ENCODE results near the gene PKDREJ. TPM values are rescaled to one million over a fixed set of nuclear protein-coding genes. Genes with fewer than 3 reads are reported as not detected.

PKDREJ gene
- total RNA-seq, 1 experiment from 2014 or later = not detected

GRCh38 chr22:46272762-46273431 lies 9.8 kb upstream of the PKDREJ start:
- H3K27me3 ChIP-seq (ENCODE audit: insufficient read depth, low read depth) = no peaks in the 10 kb centered on the region
- no peak for DNase-seq
- CTCF ChIA-PET = no interaction called here
- peaks cover 4% of the 10 kb centered on the region; the same call in 1 of the 2 replicates for H3K79me2 ChIP-seq (ENCODE audit: low read depth)
- no peak overlapping the region for H2AFZ ChIP-seq
- no peak for TF ChIP-seq EZH2 (IDR thresholded peaks at IDR 0.05; ENCODE audit: low read depth)
- TF ChIP-seq, protein P1, sequence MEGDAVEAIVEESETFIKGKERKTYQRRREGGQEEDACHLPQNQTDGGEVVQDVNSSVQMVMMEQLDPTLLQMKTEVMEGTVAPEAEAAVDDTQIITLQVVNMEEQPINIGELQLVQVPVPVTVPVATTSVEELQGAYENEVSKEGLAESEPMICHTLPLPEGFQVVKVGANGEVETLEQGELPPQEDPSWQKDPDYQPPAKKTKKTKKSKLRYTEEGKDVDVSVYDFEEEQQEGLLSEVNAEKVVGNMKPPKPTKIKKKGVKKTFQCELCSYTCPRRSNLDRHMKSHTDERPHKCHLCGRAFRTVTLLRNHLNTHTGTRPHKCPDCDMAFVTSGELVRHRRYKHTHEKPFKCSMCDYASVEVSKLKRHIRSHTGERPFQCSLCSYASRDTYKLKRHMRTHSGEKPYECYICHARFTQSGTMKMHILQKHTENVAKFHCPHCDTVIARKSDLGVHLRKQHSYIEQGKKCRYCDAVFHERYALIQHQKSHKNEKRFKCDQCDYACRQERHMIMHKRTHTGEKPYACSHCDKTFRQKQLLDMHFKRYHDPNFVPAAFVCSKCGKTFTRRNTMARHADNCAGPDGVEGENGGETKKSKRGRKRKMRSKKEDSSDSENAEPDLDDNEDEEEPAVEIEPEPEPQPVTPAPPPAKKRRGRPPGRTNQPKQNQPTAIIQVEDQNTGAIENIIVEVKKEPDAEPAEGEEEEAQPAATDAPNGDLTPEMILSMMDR (conservative IDR thresholded peaks at IDR 0.05) = no peak
- no peaks in the 10 kb centered on the region for H3F3A ChIP-seq (ENCODE audit: insufficient read depth, low read depth)
- H4K20me1 ChIP-seq (ENCODE audit: insufficient read depth) = no peaks in the 10 kb centered on the region
- H3K9me3 ChIP-seq (ENCODE audit: insufficient read depth, low read depth) = no peaks in the 10 kb centered on the region
- no peak overlapping the region for H3K4me3 ChIP-seq
- H3K36me3 ChIP-seq (ENCODE audit: low read depth) = peaks cover 8% of the 10 kb centered on the region; the same call in 1 of the 2 replicates
- no peak overlapping the region for H3K27ac ChIP-seq
- H3K9me2 ChIP-seq (ENCODE audit: insufficient read depth) = no peaks in the 10 kb centered on the region
- intact Hi-C loops (cut with micrococcal nuclease; ENCODE audit: unreplicated experiment) = no loop called here
- 0 out of 2 replicates have a peak, but pooled peaks cover 6% of the 10 kb centered on the region for H3K4me1 ChIP-seq (replicated peaks; ENCODE audit: insufficient read depth)
- BruUV-seq (replicated peaks) = no TSS peak
- H3K4me2 ChIP-seq = no peak overlapping the region
- POLR2A ChIA-PET (ENCODE audit: unreplicated experiment) = no interaction called here

DNA sequence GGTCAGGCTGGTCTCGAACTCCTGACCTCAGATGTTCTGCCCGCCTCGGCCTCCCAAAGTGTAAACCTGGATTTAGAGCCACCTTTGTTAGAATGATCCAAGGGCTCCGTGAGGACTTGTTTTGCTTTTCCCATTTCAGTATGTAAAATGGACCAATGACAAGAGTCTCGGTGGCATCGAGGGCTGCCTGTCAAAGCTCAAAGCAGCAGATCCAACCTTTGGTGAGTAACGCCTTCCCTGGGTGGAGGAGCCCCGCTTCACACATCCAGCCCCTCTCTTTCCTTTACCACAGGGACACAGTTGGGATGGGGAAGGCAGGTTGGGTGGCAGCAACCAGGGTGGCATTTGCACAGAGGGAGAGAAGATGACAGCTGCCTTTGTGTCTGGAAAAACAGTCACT lies 9.1 kb upstream of the PKDREJ start:
- Histone ChIP-seq H3K27me3 (ENCODE audit: insufficient read depth, low read depth) (no peaks in the 10 kb centered on the region), H4K20me1 (ENCODE audit: insufficient read depth) (no peaks in the 10 kb centered on the region), H3K79me2 (ENCODE audit: low read depth) (peaks cover 4% of the 10 kb centered on the region; the same call in 1 of the 2 replicates), H3K4me3 (no peak overlapping the region), H3K27ac (no peak overlapping the region), H3K9me3 (ENCODE audit: insufficient read depth, low read depth) (no peaks in the 10 kb centered on the region), H3K4me1 (replicated peaks; ENCODE audit: insufficient read depth) (peaks cover 9% of the 10 kb centered on the region; the same call in 1 of the 2 replicates), H3K9me2 (ENCODE audit: insufficient read depth) (no peaks in the 10 kb centered on the region), H3F3A (ENCODE audit: insufficient read depth, low read depth) (no peaks in the 10 kb centered on the region), H3K36me3 (ENCODE audit: low read depth) (peaks cover 8% of the 10 kb centered on the region; the same call in 1 of the 2 replicates), H2AFZ (no peak overlapping the region), H3K4me2 (no peak overlapping the region)
- TF ChIP-seq, protein P1 (conservative IDR thresholded peaks at IDR 0.05) = no peak
- TF ChIP-seq EZH2 (IDR thresholded peaks at IDR 0.05; ENCODE audit: low read depth) = no peak
- BruUV-seq (replicated peaks) = no TSS peak
- ChIA-PET CTCF (no interaction called here), POLR2A (ENCODE audit: unreplicated experiment) (no interaction called here)
- intact Hi-C loops (cut with micrococcal nuclease; ENCODE audit: unreplicated experiment) = no loop called here
- DNase-seq = no peak

GRCh38 chr22:46269564-46269963 lies 6.4 kb upstream of the PKDREJ start:
- peaks cover 16% of the 10 kb centered on the region; the same call in 1 of the 2 replicates for H3K4me1 ChIP-seq (replicated peaks; ENCODE audit: insufficient read depth)
- no peaks in the 10 kb centered on the region for H3K9me2 ChIP-seq (ENCODE audit: insufficient read depth)
- no peaks in the 10 kb centered on the region for H4K20me1 ChIP-seq (ENCODE audit: insufficient read depth)
- no peak for DNase-seq
- no peaks in the 10 kb centered on the region for H3K27me3 ChIP-seq (ENCODE audit: insufficient read depth, low read depth)
- intact Hi-C loops (cut with micrococcal nuclease; ENCODE audit: unreplicated experiment) = no loop called here
- no peaks in the 10 kb centered on the region for H3K36me3 ChIP-seq (ENCODE audit: low read depth)
- ChIA-PET POLR2A (ENCODE audit: unreplicated experiment) (interaction anchor here (0.6 kb wide), 1 partner anchor 27 kb away, joined by 3 read pairs; the partner anchor contains the start of gene GTSE1), CTCF (no interaction called here)
- peaks cover 3% of the 10 kb centered on the region; the same call in 1 of the 2 replicates for H3K9me3 ChIP-seq (ENCODE audit: insufficient read depth, low read depth)
- H3K4me3 ChIP-seq = no peak overlapping the region
- no peak overlapping the region for H3K4me2 ChIP-seq
- no peak overlapping the region for H2AFZ ChIP-seq
- H3F3A ChIP-seq (ENCODE audit: insufficient read depth, low read depth) = no peaks in the 10 kb centered on the region
- TF ChIP-seq EZH2 (IDR thresholded peaks at IDR 0.05; ENCODE audit: low read depth) = no peak
- TF ChIP-seq, protein P1 (conservative IDR thresholded peaks at IDR 0.05) = no peak
- no TSS peak for BruUV-seq (replicated peaks)
- H3K79me2 ChIP-seq (ENCODE audit: low read depth) = peaks cover 4% of the 10 kb centered on the region; the same call in 1 of the 2 replicates
- no peak overlapping the region for H3K27ac ChIP-seq
